Hepatocyte (in vitro differentiated cells): ENCODE results near the gene WWTR1. TPM values are rescaled to one million over a fixed set of nuclear protein-coding genes. Genes with fewer than 3 reads are reported as not detected.

ENCODE experiments used
- DNase-seq: peaks from one replicate; pipeline ENCODE4 v3.0.0-alpha.2; 2016; ENCODE audit warnings: low spot score
- H2AFZ ChIP-seq: fragments of 200-600 bp; sonication (generic); 2 replicates; pipeline ENCODE4 v1.6.0; 2016; ENCODE audit warnings: antibody characterized with exemption, mild to moderate bottlenecking
- H3K27ac ChIP-seq: fragments of 200-600 bp; sonication (generic); 2 replicates; pipeline ENCODE4 v1.5.1; 2016; ENCODE audit warnings: mild to moderate bottlenecking
- H3K27me3 ChIP-seq: fragments of 200-600 bp; sonication (generic); 2 replicates; pipeline ENCODE4 v1.6.1; 2016
- H3K36me3 ChIP-seq: fragments of 200-600 bp; sonication (generic); replicated peaks from 2 replicates; pipeline ENCODE4 v1.5.1; 2016; ENCODE audit warnings: low read depth; ENCODE audit not compliant: insufficient read depth
- H3K4me1 ChIP-seq: fragments of 200-600 bp; sonication (generic); 2 replicates; pipeline ENCODE4 v1.5.1; 2016; ENCODE audit warnings: mild to moderate bottlenecking, moderate library complexity; ENCODE audit not compliant: insufficient read depth
- H3K4me2 ChIP-seq: fragments of 200-600 bp; sonication (generic); 2 replicates; pipeline ENCODE4 v1.6.0; 2016
- H3K4me3 ChIP-seq: fragments of 200-600 bp; sonication (generic); 2 replicates; pipeline ENCODE4 v1.5.1; 2016; ENCODE audit warnings: mild to moderate bottlenecking
- H3K79me2 ChIP-seq: fragments of 200-600 bp; sonication (generic); 2 replicates; pipeline ENCODE4 v1.6.0; 2017; ENCODE audit warnings: mild to moderate bottlenecking
- H3K9me2 ChIP-seq: fragments of 200-600 bp; sonication (generic); replicated peaks from 2 replicates; pipeline ENCODE4 v1.6.0; 2017; ENCODE audit warnings: mild to moderate bottlenecking; ENCODE audit not compliant: insufficient read depth
- H3K9me3 ChIP-seq: fragments of 200-600 bp; sonication (generic); 2 replicates; pipeline ENCODE4 v1.5.1; 2016; ENCODE audit warnings: low read depth, mild to moderate bottlenecking
- H4K20me1 ChIP-seq: fragments of 200-600 bp; sonication (generic); 2 replicates; pipeline ENCODE4 v1.6.0; 2016; ENCODE audit warnings: mild to moderate bottlenecking; ENCODE audit not compliant: insufficient read depth, poor library complexity, severe bottlenecking
- CTCF ChIP-seq: fragments of 200-600 bp; sonication (generic); IDR thresholded peaks from 2 replicates; pipeline ENCODE4 v1.5.1; 2016; ENCODE audit warnings: antibody characterized with exemption, mild to moderate bottlenecking; ENCODE audit not compliant: poor library complexity
- EZH2 ChIP-seq: fragments of 200-600 bp; sonication (generic); IDR thresholded peaks from 2 replicates; pipeline ENCODE4 v1.6.1; 2016; ENCODE audit warnings: antibody characterized with exemption, mild to moderate bottlenecking, borderline replicate concordance
- EZH2phosphoT487 ChIP-seq: fragments of 200-600 bp; sonication (generic); IDR thresholded peaks from one replicate; pipeline ENCODE4 v1.6.1; 2018; ENCODE audit warnings: antibody characterized with exemption, mild to moderate bottlenecking, low read depth, moderate library complexity; ENCODE audit not compliant: unreplicated experiment, severe bottlenecking
- WGBS: methylation state at CpG from one replicate; pipeline ENCODE4 v1.1.6; 2016; ENCODE audit warnings: low lambda C conversion rate; ENCODE audit errors: missing lambda C conversion rate; 5-methylcytosine and 5-hydroxymethylcytosine counted together
- polyA plus RNA-seq: library from polyadenylated mRNA; unstranded; fragments of >200 nt; fragmentation: Nextera tagmentation; extraction: Ambion mirVana; gene quantifications from 2 replicates; pipeline ENCODE4 v1.2.1, GENCODE V29; 2016
- total RNA-seq: library from RNA; depleted of rRNA; stranded (reverse); fragments of >200 nt; gene quantifications from 2 replicates; pipeline ENCODE4 v1.2.3, GENCODE V29; 2014

Gene WWTR1
- total and polyA plus RNA-seq, 2 experiments from 2014 or later, result 40.5 to 54.7 TPM

DNA sequence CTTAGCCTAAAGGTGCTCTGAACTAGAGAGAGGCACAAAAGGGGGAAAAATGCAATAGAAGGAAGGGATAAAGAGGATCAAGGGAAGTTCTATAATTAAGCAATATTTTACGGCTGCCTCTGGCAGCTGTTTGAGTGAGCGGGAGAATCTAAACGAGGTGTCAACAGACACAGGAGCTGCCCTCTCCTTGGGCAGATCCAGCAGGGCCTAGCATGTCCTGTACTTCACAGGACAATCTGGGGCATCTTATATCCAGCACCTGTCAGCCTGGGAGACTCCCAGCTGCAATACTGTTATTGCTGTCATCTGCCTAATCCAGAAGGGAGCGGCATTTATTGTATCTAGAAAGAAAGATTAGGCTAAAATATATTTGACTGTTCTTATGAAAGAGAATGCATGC, 68.9 kb downstream of the WWTR1 start:
- no peaks in the 10 kb centered on the region for H3K9me2 ChIP-seq
- peaks cover 69% of the 10 kb centered on the region for H3K79me2 ChIP-seq
- DNase-seq, result no peak
- H3K9me3 ChIP-seq, result no peaks in the 10 kb centered on the region
- no peaks in the 10 kb centered on the region for H3K27me3 ChIP-seq
- H3K36me3 ChIP-seq, result no peaks in the 10 kb centered on the region
- H4K20me1 ChIP-seq, result peaks cover 10% of the 10 kb centered on the region
- 69% methylated on average over 4 of the region's 4 CpGs for WGBS
- no peaks in the 10 kb centered on the region for H3K4me1 ChIP-seq
- H3K27ac ChIP-seq, result peak overlapping the region; percentile 2
- TF ChIP-seq EZH2phosphoT487 (no peak), CTCF (no peak), EZH2 (no peak)
- no peak overlapping the region for H3K4me2 ChIP-seq
- H2AFZ ChIP-seq, result no peak overlapping the region
- no peak overlapping the region for H3K4me3 ChIP-seq

DNA sequence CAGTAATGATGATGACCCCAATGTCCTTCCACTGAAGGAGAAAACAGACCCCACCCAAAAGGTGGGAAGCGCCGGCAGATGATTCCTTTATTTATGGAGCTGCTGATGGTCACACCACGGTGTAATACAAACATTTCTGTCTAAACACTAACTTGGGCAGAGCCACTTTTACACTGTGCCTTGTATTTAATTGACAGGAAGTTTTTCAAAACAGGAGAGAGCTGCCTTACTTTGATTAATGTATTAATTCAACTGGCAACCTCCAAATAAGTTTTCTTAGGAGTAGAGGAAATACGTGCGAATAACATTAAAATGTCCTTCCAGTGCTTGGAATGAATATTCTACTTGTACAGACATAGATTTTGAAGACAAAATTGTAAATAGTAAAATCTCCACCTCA, 70.4 kb downstream of the WWTR1 start:
- no peak for DNase-seq
- H3K9me2 ChIP-seq, result no peaks in the 10 kb centered on the region
- H3K4me2 ChIP-seq, result no peak overlapping the region
- H3K4me3 ChIP-seq, result no peak overlapping the region
- no peaks in the 10 kb centered on the region for H3K36me3 ChIP-seq
- H3K79me2 ChIP-seq, result peaks cover 60% of the 10 kb centered on the region
- H3K9me3 ChIP-seq, result no peaks in the 10 kb centered on the region
- no peak for TF ChIP-seq CTCF
- no peak for TF ChIP-seq EZH2phosphoT487
- no peak for TF ChIP-seq EZH2
- H4K20me1 ChIP-seq, result peaks cover 10% of the 10 kb centered on the region
- no peaks in the 10 kb centered on the region for H3K27me3 ChIP-seq
- H3K4me1 ChIP-seq, result peaks cover 2% of the 10 kb centered on the region
- 77% methylated on average over 5 of the region's 5 CpGs for WGBS
- H2AFZ ChIP-seq, result no peak overlapping the region
- no peak overlapping the region for H3K27ac ChIP-seq

GRCh38 chr3:149586871-149587270, 71.0 kb downstream of the WWTR1 start:
- H2AFZ ChIP-seq, result no peak overlapping the region
- no peak overlapping the region for H3K4me3 ChIP-seq
- H3K9me3 ChIP-seq, result no peaks in the 10 kb centered on the region
- no peak overlapping the region for H3K4me2 ChIP-seq
- H3K9me2 ChIP-seq, result no peaks in the 10 kb centered on the region
- no peaks in the 10 kb centered on the region for H3K27me3 ChIP-seq
- H3K4me1 ChIP-seq, result peaks cover 7% of the 10 kb centered on the region
- H4K20me1 ChIP-seq, result peaks cover 10% of the 10 kb centered on the region
- no peak overlapping the region for H3K27ac ChIP-seq
- no peak for DNase-seq
- no peaks in the 10 kb centered on the region for H3K36me3 ChIP-seq
- WGBS, result 91% methylated on average over 1 of the region's 1 CpG
- TF ChIP-seq CTCF, result no peak
- no peak for TF ChIP-seq EZH2
- TF ChIP-seq EZH2phosphoT487, result no peak
- H3K79me2 ChIP-seq, result peaks cover 63% of the 10 kb centered on the region

GRCh38 chr3:149585401-149585726, 72.5 kb downstream of the WWTR1 start:
- Histone ChIP-seq H3K36me3 (no peaks in the 10 kb centered on the region), H3K79me2 (peaks cover 64% of the 10 kb centered on the region), H3K9me3 (no peaks in the 10 kb centered on the region), H4K20me1 (peaks cover 15% of the 10 kb centered on the region), H3K4me1 (peaks cover 13% of the 10 kb centered on the region), H2AFZ (no peak overlapping the region), H3K4me2 (no peak overlapping the region), H3K27ac (no peak overlapping the region), H3K4me3 (no peak overlapping the region), H3K27me3 (no peaks in the 10 kb centered on the region), H3K9me2 (no peaks in the 10 kb centered on the region)
- TF ChIP-seq EZH2, result no peak
- TF ChIP-seq CTCF, result no peak
- TF ChIP-seq EZH2phosphoT487, result no peak
- DNase-seq, result no peak
- 85% methylated on average over 2 of the region's 2 CpGs for WGBS
